T-helper 1 cell (primary cell): ENCODE measurements around the gene CAMSAP3.

ENCODE experiments used
- DNase-seq, 5 donors: peaks; one replicate each; pipeline ENCODE4 v3.0.0-alpha.2; 2012 to 2020

Gene CAMSAP3

DNA sequence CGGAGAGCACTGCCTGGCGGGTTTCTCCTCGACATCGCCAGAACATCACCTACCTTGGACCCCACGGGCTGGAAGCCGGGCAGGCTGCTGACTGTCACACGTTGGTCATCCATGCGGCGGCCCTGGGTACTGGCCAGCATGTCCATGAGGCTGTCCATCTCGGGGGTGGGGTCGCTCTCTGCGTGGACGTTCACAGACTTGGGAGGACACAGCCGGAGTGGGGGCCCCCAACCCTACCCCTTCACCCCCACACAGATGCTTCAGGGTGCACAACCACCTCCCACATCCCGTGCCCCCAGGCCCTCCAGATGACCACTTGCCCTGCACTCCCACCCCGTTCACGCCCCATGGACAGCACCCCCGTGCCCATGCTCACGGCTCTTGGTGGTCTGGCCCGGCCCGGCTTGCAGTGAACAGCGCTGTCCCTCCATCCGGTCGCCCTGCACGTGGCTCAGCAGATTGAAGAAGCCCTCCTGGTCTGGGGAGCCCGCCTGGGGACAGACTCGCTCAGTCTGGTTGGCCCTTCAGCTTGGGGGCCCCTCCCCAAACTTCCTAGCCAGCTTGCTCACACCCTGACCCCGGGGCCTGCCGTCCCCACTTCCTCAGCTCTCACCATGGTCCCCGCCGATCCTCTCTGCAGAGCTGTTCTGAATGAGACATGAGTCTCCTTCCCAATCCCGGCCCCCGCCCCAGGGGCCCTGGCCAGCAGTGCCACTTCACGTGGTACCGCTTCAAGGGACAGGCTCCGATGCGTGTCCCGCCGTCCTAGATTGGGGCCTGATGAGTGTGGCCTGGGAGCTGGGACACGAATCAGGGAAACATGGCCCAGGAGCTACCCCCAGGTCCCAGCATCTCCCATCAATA is 36.9 kb downstream of the CAMSAP3 start:
- DNase-seq: no peak

DNA sequence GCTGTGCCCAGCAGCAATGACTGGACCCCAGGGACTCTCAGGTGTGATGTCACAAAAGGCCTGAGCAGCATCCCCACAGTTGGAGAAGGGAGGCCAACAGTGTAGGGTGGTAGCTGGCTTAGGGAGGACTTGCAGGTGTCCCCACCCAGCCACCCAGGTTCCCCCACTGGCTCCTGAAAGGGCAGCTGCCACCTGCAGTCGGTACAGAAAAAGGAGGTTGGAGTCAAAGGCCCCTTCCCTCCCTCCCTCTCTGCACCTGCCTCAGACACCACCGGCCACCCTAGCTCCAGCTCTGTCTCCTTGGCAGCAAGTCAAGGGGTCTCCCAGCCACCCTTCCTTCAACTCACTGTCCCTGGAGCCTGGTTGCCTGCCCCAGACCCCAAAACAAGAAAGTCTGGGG is 38.0 kb downstream of the CAMSAP3 start, which contains the start of gene PCP2:
TSS of gene PCP2 (minus strand) at position 22 of the 400 bp plus-strand sequence. CDS start 262 bp downstream, outside the sequence.
- DNase-seq: no peak

DNA sequence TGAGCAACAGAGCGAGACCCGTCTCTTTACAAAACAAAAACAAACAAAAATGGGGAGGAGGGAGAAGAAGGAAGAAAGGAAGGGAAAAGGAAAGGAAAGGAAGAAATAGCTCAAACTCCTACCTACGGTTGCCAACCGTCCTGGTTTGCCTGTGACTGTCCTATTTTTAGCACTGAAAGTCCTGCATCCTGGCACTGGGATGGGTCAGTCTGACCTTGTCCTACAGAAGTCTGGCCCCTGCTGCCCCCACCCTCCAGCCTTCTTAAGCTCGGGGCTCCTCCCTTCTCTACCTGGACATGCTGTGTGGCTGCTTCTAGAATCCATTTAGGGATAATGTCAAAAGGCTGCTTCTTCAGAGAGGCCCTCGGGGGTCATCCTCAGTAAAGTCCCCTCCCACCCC is 40.0 kb downstream of the CAMSAP3 start:
- no peak for DNase-seq

DNA sequence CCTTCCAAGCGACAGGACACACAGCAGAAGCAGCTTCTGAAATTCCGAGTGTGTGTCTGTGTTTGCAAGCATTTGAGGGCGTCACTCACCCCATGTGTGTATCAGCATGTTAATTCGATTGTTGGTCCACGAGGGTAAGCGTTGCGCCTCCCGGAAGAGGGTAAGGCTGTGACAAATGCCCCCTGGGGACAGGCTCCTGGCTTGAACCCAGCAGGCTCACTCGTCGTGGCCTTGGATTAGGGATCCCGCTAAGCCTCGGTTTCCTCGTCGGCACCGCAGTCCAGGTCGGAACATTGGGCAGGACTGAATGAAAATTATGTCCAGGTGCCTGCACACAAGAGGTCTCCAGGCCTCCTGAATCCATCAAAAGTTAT is 40.6 kb downstream of the CAMSAP3 start:
- no peak for DNase-seq

DNA sequence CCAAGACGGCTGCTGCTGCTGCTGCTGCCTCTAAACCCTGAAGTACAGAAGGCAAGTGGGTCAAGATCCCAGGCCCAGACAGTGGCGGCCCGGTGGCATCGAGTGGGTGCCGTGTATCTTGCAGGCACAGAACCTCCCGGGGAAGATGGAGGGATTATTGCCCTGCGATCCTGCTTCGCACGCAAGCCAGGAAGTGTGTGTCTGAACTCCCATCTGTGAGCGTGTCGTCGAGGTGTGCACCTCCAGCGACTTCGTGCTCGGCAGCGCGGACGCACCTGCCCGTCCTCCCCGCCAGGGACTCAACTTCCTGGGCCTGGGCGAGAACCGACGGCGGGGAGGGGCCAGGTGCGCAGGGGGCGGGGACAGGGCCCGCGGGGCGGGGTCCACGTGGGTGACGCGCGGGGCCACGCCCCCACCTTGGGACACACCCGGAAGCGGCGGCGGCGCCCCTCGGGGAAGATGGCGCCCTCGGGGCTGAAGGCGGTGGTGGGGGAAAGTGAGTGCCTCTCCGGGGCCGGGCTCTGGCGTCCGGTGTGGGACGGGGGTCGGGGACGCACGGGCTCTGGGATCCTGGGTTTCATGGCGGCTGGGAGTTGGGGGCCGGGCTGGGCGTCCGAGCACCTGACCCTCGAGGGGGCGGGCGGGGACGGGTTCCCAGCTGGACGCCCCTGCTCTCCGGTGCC is 41.2 kb downstream of the CAMSAP3 start, which contains the start of gene STXBP2:
TSS of gene STXBP2 (plus strand) at position 420 of the 683 bp plus-strand sequence. CDS start at position 460, 40 bp downstream.
- DNase-seq: peak; percentile 86 to 95 (median 92)

DNA sequence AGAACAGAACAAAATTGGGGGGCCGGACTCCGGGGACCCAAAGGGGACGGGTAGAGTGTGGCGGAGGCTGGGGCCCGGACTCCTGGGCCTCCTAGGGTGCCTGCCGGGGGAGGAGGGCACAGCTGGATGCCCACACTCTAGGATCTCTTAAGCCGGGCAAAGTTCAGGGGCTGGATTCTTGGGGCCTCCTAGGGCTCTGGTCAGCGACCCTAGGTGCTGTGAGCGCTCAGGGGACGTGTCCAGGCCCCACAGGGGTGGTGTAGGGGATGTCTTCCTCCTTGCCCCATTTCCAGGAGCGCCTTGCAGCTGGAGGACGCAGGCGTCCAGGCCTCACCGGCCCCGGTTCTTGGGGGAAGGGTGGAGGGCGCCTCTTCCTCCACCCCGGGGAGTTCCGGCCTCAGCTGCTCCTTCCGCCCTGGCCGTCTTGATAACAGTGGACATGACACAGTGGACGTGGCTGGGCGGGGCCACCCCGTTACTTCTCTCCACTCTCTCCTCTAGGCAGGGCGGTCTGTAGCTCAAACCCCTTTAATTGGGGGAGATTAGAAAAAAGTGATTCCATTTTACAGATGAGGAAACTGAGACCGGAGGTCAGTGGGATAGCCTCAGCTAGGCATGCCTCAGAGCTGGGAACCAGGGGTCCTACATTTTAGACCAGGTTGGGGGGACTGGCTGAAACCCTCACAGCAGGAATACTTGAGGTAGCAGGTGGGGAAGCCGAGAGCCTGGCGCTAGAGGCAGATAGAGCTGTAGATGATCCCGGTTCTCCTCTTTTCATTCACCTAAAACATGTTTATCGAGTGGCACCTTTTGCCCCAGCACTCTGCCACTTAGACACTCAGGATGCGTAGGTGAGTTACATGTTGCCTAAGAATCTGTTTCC is 42.0 kb downstream of the CAMSAP3 start:
- DNase-seq: peak in 1 of 5 donors; percentile 18

DNA sequence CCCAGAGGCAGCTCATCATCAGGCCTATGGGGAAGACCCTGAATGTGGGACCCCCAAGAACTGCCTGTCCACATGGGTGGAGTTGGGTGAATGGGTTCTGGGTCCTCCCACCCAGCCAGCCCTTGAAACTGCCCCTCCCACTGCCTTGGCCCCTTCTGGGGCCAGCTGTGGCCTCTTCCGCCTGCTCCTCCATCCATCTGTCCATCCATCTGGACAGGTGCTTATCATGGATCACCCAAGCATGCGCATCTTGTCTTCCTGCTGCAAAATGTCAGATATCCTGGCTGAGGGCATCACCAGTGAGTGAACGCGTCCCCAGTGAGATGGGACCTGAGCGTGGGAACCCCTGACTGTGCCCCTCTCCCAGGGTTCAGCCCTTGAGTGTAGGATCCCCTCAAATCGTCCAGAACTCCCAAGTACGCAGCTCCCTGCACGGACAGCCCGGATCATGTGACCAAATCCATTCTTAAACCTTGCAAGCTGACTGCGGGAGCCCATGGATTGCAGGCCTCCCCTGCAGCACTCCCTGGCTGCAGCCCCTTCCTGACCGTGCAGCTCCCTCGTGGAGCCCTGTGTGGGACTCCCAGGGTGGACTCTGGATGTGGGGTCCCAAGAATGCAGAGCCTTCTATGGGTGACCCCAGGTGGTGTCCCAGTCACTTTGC is 43.3 kb downstream of the CAMSAP3 start:
- no peak for DNase-seq

DNA sequence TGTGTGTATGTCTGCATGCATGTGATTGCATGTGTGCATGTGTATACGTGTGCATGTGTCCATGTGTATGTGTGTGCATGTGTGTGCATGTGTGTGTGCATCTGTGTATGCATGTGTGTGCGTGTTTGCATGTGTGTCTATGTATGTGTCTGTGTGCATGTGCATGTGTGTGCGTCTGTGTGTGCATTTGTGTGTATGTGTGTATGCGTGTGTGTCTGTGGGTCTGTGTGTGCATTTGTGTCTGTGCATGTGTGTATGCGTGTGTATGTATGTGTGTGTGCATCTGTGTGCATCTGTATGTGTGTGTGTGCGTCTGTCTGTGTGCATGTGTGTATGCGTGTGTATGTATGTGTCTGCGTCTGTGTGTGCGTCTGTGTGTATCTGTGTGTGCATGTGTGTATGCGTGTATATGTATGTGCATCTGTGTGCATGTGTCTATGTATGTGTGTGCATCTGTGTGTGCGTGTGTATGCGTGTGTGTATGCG is 44.2 kb downstream of the CAMSAP3 start:
- DNase-seq: no peak

DNA sequence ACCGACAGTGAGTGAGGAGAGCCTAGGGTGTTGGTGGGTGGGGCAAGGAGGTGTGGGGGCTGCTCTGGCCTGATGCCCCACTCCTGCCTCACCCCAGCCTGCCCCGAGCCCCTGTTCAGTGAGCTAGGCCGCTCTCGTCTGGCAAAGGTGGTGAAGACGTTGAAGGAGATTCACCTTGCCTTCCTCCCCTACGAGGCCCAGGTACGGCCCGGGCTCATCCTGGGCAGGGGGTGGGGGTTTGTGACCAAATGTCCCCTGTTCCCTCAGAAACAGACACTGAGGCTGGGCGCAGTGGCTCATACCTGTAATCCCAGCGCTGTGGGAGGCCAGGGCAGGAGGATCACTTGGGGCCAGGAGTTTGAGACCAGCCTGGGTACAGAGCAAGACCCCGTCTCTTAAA is 45.1 kb downstream of the CAMSAP3 start:
- DNase-seq: no peak

DNA sequence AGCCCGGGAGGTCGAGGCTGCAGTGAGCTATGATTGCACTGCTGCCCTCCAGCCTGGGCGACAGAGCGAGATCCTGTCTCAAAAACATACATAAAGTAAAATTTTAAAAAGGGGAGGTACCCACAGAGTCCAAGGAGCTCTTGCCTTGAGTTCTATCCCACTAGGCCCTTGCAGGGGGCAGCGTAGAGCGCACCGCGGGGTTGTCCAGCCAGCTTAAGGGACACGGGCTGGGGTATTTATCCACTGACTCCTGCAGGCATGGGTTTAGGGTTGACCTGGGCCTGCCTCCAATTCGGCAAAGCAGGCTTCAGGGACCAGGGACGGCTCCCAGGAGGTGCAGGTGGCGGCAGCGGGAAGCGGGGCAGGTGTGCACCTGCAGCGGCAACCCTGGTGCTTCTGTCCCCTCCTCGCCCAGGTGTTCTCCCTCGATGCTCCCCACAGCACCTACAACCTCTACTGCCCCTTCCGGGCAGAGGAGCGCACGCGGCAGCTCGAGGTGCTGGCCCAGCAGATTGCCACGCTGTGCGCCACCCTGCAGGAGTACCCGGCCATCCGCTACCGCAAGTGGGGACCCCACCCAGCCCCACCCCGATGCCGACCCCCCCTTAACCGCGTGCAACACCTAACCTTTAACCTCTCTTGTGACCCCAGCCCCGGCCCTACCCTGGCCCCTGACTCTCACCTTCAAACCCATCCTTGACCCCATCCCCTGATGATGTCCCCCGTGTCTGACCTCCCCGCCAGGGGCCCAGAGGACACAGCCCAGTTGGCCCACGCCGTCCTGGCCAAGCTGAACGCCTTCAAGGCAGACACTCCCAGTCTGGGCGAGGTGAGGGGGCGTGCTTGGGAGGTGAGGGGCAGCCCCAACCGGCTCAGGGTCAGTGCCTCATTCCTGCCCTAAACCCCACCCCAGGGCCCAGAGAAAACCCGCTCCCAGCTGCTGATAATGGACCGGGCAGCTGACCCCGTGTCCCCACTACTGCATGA is 45.9 kb downstream of the CAMSAP3 start:
- no peak for DNase-seq

DNA sequence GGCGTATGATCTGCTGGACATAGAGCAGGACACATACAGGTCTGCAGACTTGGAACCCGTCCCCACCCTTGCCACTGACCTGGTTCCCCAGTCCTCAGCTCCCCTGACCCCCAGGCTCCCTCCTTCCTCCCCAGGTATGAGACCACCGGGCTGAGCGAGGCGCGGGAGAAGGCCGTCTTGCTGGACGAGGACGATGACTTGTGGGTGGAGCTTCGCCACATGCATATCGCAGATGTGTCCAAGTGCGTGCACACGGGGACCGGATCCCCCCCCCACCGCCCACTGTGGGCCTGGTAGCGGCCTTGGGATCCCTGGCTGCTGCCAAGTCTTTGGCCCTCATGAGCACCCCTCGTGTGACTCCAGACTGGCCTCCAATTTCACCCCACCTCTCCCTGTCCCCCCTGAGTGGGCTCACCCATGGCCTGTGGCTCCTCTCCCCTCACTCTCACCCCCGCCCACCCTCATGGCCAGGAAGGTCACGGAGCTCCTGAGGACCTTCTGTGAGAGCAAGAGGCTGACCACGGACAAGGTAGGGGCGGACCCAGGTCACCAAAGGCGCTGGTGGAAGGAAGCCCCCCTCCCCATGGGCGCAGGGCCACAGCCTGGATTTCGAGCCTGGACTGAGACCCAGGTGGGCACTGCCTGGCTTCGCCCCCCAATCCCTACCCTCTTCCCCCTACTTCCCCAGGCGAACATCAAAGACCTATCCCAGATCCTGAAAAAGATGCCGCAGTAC is 46.8 kb downstream of the CAMSAP3 start:
- no peak for DNase-seq

DNA sequence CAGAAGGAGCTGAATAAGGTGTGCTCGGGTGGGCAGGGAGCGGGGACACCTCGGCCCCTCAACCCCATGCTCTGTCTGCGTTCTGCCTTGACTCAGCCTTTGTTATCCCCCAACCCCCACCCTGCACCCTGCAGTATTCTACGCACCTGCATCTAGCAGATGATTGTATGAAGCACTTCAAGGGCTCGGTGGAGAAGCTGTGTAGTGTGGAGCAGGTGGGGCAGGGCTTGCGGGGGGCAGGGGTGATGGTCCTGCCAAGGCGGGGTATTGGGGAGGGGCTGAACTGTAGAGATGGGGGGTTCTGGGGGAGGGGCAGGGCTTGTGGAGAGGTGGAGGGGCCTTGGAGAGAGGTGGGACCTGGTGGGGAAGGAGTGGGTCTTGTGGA is 47.4 kb downstream of the CAMSAP3 start:
- no peak for DNase-seq

DNA sequence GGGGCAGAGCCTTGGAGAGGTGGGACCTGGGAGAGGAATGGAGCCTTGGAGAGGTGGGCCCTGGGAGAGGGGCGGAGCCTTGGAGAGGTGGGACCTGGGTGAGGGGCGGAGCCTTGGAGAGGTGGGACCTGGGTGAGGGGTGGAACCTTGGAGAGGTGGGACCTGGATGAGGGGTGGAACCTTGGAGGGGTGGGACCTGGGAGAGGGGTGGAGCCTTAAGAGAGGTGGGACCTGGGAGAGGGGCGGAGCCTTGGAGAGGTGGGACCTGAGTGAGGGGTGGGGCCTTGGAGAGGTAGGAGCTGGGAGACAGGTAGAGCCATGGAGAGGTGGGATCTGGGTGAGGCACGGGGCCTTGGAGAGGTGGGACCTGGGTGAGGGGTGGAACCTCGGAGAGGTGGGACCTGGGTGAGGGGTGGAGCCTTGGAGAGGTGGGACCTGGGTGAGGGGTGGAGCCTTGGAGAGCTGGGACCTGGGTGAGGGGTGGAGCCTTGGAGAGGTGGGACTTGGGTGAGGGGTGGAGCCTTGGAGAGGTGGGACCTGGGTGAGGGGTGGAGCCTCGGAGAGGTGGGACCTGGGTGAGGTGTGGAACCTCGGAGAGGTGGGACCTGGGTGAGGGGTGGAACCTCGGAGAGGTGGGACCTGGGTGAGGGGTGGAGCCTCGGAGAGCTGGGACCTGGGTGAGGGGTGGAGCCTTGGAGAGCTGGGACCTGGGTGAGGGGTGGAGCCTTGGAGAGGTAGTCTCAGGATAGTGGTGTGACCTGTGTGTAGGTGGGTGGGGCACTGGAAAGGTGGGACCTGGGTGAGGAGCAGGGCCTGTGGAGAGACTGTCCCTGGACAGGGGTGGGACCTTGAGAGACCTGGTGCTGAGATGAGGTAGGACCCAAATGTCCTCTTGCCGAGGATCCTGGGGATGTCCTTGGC is 48.2 kb downstream of the CAMSAP3 start:
- peak in 1 of 5 donors; percentile 15 for DNase-seq

DNA sequence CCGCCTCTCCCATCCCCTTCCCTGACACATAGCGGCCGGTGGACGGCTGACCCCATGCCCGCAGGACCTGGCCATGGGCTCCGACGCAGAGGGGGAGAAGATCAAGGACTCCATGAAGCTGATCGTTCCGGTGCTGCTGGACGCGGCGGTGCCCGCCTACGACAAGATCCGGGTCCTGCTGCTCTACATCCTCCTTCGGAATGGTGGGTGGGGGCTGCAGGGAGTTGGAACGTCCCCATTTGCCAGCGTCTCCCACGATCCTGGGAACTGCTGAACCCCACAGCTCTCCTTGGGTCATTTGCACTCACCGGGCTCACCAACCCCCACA is 48.9 kb downstream of the CAMSAP3 start:
- no peak for DNase-seq

DNA sequence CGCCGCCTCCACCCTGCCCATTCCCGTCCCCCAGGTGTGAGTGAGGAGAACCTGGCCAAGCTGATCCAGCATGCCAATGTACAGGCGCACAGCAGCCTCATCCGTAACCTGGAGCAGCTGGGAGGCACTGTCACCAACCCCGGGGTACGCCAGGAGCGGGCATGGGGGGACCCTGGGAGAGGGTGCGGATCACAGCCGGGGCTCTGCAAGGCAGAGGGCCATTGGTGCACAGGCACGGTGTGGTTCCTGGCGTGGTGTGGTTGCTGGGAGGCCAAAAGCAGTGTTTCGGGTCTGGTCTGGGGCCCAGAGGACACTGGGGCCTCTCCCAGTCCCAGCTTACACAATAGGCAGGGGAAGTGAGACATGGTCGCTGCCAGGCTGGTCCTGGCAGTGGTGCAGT is 49.5 kb downstream of the CAMSAP3 start:
- no peak for DNase-seq

DNA sequence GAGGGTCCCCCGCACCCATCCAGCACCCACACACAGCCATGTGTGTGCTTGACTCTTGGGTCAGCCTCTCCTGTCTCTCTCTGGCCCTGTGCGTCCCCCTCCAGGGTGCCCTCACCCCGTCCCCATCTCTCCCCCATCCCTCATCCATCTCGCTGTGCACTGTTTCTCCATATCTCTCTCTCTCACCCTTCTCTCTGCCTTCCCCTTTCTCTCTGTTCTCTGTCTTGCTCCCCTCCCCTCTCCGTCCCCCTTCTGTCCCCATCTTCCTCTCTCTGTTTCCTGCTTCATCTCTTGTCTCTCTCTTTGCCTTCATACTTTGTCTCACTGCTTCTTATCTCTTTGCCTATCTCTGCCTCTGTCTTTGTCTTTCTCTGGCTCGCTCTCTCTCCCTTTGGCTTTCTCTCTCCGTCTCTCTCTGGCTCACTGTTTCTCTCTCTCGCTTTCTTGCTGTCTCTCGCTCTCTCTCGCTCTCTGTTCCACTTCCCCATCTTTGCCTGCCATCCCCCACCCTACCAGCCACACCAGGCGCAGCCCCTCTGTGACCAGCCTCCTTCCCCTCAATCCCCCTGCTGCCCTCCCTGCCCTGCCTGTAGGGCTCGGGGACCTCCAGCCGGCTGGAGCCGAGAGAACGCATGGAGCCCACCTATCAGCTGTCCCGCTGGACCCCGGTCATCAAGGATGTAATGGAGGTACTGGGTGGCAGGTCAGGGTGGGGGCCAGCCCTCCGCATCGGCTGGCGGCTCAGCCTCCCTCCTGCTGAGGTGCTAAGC is 50.2 kb downstream of the CAMSAP3 start:
- DNase-seq: no peak

DNA sequence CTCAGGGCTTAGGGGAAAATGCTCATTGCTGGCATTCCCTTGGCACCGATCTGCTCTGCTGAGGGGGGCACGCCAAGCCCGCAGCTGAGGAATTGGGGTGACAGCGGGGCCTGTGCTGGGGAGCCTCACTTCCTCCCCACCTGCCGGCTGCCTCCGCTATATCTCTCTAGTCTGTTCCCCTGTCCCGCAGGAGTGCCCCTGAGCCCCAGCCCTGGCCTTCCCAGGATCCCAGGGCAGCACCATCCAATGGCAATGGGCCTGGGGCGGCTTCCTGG is 50.7 kb downstream of the CAMSAP3 start:
- no peak for DNase-seq

DNA sequence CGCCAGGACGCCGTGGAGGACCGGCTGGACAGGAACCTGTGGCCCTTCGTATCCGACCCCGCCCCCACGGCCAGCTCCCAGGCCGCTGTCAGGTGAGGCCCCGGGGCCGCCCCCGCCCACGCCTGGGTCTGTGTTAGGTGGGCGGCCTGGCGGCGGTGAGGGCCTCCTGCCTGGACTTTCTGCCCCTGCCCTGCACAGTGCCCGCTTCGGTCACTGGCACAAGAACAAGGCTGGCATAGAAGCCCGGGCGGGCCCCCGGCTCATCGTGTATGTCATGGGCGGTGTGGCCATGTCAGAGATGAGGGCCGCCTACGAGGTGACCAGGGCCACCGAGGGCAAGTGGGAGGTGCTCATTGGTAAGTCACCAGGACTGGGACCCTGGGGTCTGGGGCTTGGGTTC is 51.5 kb downstream of the CAMSAP3 start:
- no peak for DNase-seq
